ENCODE measurements around the gene PDE7B.

DNA sequence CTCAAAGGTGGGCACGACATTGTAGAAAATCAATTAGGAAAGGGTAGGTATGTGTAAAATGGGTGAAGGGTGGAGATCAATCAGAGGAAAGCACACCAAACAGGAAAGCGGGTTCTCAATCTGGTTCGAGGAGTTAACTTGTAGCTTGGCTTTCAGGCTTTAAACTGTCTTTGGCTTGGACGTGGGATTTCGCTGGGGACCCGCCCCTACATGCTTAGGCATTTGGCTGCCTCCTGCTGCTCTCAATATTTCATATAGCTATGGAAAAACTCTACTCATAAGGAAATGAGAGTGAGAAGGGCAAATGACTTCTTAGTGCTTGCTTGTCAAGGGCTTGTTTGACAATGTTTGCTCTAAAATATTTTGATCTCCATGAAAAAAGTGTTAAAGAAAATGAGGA lies 38.1 kb upstream of the PDE7B start:
- TF ChIP-seq, protein P1, sequence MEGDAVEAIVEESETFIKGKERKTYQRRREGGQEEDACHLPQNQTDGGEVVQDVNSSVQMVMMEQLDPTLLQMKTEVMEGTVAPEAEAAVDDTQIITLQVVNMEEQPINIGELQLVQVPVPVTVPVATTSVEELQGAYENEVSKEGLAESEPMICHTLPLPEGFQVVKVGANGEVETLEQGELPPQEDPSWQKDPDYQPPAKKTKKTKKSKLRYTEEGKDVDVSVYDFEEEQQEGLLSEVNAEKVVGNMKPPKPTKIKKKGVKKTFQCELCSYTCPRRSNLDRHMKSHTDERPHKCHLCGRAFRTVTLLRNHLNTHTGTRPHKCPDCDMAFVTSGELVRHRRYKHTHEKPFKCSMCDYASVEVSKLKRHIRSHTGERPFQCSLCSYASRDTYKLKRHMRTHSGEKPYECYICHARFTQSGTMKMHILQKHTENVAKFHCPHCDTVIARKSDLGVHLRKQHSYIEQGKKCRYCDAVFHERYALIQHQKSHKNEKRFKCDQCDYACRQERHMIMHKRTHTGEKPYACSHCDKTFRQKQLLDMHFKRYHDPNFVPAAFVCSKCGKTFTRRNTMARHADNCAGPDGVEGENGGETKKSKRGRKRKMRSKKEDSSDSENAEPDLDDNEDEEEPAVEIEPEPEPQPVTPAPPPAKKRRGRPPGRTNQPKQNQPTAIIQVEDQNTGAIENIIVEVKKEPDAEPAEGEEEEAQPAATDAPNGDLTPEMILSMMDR (IDR thresholded peaks at IDR 0.05): no peak
- no peak for TF ChIP-seq POLR2A (IDR thresholded peaks at IDR 0.05)

Measured in uterus (tissue), 2 donors.